Neuronal stem cell (in vitro differentiated cells): ENCODE results near the gene GCC2.

Experiments
- DNase-seq: peaks from one replicate; pipeline ENCODE4 v3.0.0-alpha.2; 2013; ENCODE audit warnings: low spot score
- H2AFZ ChIP-seq: one replicate; pipeline ENCODE4 v1.6.1; 2013; ENCODE audit warnings: mild to moderate bottlenecking, low read length, inconsistent platforms
- H2AK5ac ChIP-seq: 2 replicates; pipeline ENCODE4 v1.6.1; 2013; ENCODE audit warnings: low read depth, mild to moderate bottlenecking, inconsistent platforms, low read length, moderate library complexity, mixed read lengths
- H2BK120ac ChIP-seq: 2 replicates; pipeline ENCODE4 v1.6.1; 2013; ENCODE audit warnings: low read depth, mild to moderate bottlenecking, inconsistent platforms, low read length, moderate library complexity, mixed read lengths
- H2BK12ac ChIP-seq: one replicate; pipeline ENCODE4 v1.6.1; 2013; ENCODE audit warnings: low read length, inconsistent platforms
- H2BK15ac ChIP-seq: 2 replicates; pipeline ENCODE4 v1.6.1; 2013; ENCODE audit warnings: mild to moderate bottlenecking, low read length, inconsistent platforms, mixed read lengths
- H2BK5ac ChIP-seq: one replicate; pipeline ENCODE4 v1.6.1; 2013; ENCODE audit warnings: inconsistent platforms, mild to moderate bottlenecking, low read length, moderate library complexity
- H3K14ac ChIP-seq: one replicate; pipeline ENCODE4 v1.6.1; 2013; ENCODE audit warnings: low read length, inconsistent platforms
- H3K18ac ChIP-seq: 2 replicates; pipeline ENCODE4 v1.6.1; 2013; ENCODE audit warnings: low read length, inconsistent platforms
- H3K23ac ChIP-seq: 2 replicates; pipeline ENCODE4 v1.6.1; 2013; ENCODE audit warnings: low read depth, mild to moderate bottlenecking, mixed read lengths, low read length, inconsistent platforms; ENCODE audit not compliant: poor library complexity
- H3K27ac ChIP-seq: replicated peaks from 3 replicates; pipeline ENCODE4 v1.5.1; 2013; ENCODE audit warnings: low read length, inconsistent platforms
- H3K27me3 ChIP-seq, 3 experiments: 2 replicates each; pipeline ENCODE4 v1.6.1; 2013; ENCODE audit warnings: low read length in 3 of 3, mild to moderate bottlenecking in 2 of 3, inconsistent platforms in 1 of 3, low read depth in 1 of 3, mixed read lengths in 1 of 3, moderate library complexity in 1 of 3; ENCODE audit not compliant: control insufficient read depth in 3 of 3, insufficient read depth in 3 of 3
- H3K36me3 ChIP-seq, 2 donors: replicated peaks in 1 of 2; 2 replicates each; pipeline ENCODE4 v1.6.1; 2013; ENCODE audit warnings: low read length in 2 of 2; ENCODE audit not compliant: control insufficient read depth in 2 of 2, insufficient read depth in 2 of 2
- H3K4ac ChIP-seq: 2 replicates; pipeline ENCODE4 v1.6.1; 2013; ENCODE audit warnings: inconsistent platforms, mild to moderate bottlenecking, low read length, moderate library complexity
- H3K4me1 ChIP-seq, 2 donors: 1 replicate in 1 of 2; 2 replicates in 1 of 2; pipeline ENCODE4 v1.6.1; 2013; ENCODE audit warnings: low read length in 2 of 2, low read depth in 1 of 2; ENCODE audit not compliant: control insufficient read depth in 2 of 2, insufficient read depth in 1 of 2
- H3K4me2 ChIP-seq: one replicate; pipeline ENCODE4 v1.6.1; 2013; ENCODE audit warnings: mild to moderate bottlenecking, low read length, inconsistent platforms; ENCODE audit not compliant: insufficient read depth, poor library complexity, severe bottlenecking
- H3K4me3 ChIP-seq, 2 donors: 2 replicates each; pipeline ENCODE4 v1.5.1; 2013; ENCODE audit warnings: low read length in 2 of 2, mild to moderate bottlenecking in 2 of 2, inconsistent platforms in 1 of 2, moderate library complexity in 1 of 2
- H3K79me1 ChIP-seq: one replicate; pipeline ENCODE4 v1.6.1; 2013; ENCODE audit warnings: low read depth, mild to moderate bottlenecking, inconsistent platforms, low read length, moderate library complexity
- H3K9ac ChIP-seq: one replicate; pipeline ENCODE4 v1.6.1; 2013; ENCODE audit warnings: mild to moderate bottlenecking, low read depth, low read length, inconsistent platforms; ENCODE audit not compliant: poor library complexity
- H3K9me3 ChIP-seq, 2 donors: replicated peaks in 1 of 2; 2 replicates each; pipeline versions ENCODE3 to v1.6.1; 2013; ENCODE audit warnings: low read length in 2 of 2, mild to moderate bottlenecking in 2 of 2, inconsistent platforms in 1 of 2, low read depth in 1 of 2, mixed read lengths in 1 of 2, moderate library complexity in 1 of 2; ENCODE audit not compliant: control insufficient read depth in 2 of 2, insufficient read depth in 1 of 2
- H4K8ac ChIP-seq: one replicate; pipeline ENCODE4 v1.6.1; 2013; ENCODE audit warnings: low read depth, mild to moderate bottlenecking, inconsistent platforms, low read length, moderate library complexity
- H4K91ac ChIP-seq: one replicate; pipeline ENCODE4 v1.6.1; 2013; ENCODE audit warnings: low read length, low read depth, mild to moderate bottlenecking, inconsistent platforms; ENCODE audit not compliant: poor library complexity
- WGBS, 2 donors: extraction: QIAGEN DNeasy Blood & Tissue Kit; methylation state at CpG; one replicate each; pipeline ENCODE4 v1.1.7; 2013; ENCODE audit warnings: missing lambda C conversion rate in 2 of 2, mixed read lengths in 1 of 2; ENCODE audit not compliant: insufficient read length in 2 of 2, insufficient replicate concordance in 1 of 2; ENCODE audit errors: extremely low coverage in 2 of 2; 5-methylcytosine and 5-hydroxymethylcytosine counted together

The GCC2 gene

DNA sequence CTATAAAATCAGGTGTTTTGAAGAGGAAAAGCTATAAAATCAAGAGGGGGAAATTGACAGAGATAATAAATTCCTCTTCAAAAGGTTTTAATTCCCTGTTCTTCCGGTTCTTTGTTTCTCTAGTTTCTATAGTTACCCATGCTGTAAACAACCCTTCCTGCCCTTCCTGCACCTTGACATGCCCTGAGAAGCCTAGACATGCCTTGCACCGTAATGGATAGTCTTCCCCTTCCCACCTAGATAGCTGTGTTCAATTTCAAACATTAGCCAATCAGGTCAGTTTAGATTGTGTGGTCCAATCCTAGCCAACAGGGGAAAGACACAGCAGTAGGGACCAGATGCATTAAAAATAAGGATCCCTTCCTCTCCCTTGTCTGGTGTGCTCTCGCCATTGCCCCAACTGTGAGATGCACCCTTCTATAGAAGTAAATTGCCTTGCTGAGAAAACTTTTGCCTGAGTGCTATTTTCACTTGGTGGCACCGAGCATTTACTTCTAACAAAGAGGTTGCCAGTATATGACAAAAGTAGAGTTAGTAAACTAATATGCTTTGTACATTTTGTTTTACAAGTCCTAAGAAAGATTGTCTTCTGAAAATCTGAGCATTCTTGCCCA lies 44.1 kb upstream of the GCC2 start:
- H3K4me3 ChIP-seq: no peak overlapping the region
- no peak overlapping the region for H3K23ac ChIP-seq
- H3K4ac ChIP-seq: no peak overlapping the region
- H3K14ac ChIP-seq: no peak overlapping the region
- no peaks in the 10 kb centered on the region for H3K36me3 ChIP-seq
- H2AFZ ChIP-seq: no peak overlapping the region
- peaks cover 7 to 47% of the 10 kb centered on the region in 2 donors for H3K9me3 ChIP-seq
- no CpG with 5 or more reads among the region's 4 CpGs for WGBS, 2 donors
- peaks cover 0 to 3% of the 10 kb centered on the region in 2 donors for H3K4me1 ChIP-seq
- DNase-seq: no peak
- H3K79me1 ChIP-seq: no peaks in the 10 kb centered on the region
- H3K27ac ChIP-seq: no peak overlapping the region
- H2BK5ac ChIP-seq: no peak overlapping the region
- no peak overlapping the region for H3K9ac ChIP-seq
- no peak overlapping the region for H3K4me2 ChIP-seq
- peaks cover 0 to 73% (median 0%) of the 10 kb centered on the region in 3 experiments for H3K27me3 ChIP-seq
- H2BK15ac ChIP-seq: no peak overlapping the region
- H4K91ac ChIP-seq: no peak overlapping the region
- H2BK120ac ChIP-seq: no peak overlapping the region
- no peak overlapping the region for H2BK12ac ChIP-seq
- H4K8ac ChIP-seq: no peak overlapping the region
- H2AK5ac ChIP-seq: no peak overlapping the region
- no peak overlapping the region for H3K18ac ChIP-seq

GRCh38 chr2:108407864-108408729 lies 40.9 kb upstream of the GCC2 start:
- H3K18ac ChIP-seq: no peak overlapping the region
- no peak overlapping the region for H3K4me3 ChIP-seq
- no peak overlapping the region for H4K91ac ChIP-seq
- no peak overlapping the region for H2BK120ac ChIP-seq
- peaks cover 5 to 24% of the 10 kb centered on the region in 2 donors for H3K9me3 ChIP-seq
- peaks cover 0 to 63% (median 0%) of the 10 kb centered on the region in 3 experiments for H3K27me3 ChIP-seq
- peaks cover 0 to 2% of the 10 kb centered on the region in 2 donors for H3K4me1 ChIP-seq
- H2BK12ac ChIP-seq: no peak overlapping the region
- H2AFZ ChIP-seq: no peak overlapping the region
- DNase-seq: no peak
- no peak overlapping the region for H4K8ac ChIP-seq
- no peak overlapping the region for H3K27ac ChIP-seq
- no peak overlapping the region for H2BK15ac ChIP-seq
- H3K4me2 ChIP-seq: no peak overlapping the region
- no peak overlapping the region for H3K23ac ChIP-seq
- no peak overlapping the region for H3K14ac ChIP-seq
- no peak overlapping the region for H2AK5ac ChIP-seq
- H3K79me1 ChIP-seq: no peaks in the 10 kb centered on the region
- no peak overlapping the region for H3K9ac ChIP-seq
- H3K4ac ChIP-seq: no peak overlapping the region
- no CpG with 5 or more reads among the region's 6 CpGs for WGBS, 2 donors
- no peak overlapping the region for H2BK5ac ChIP-seq
- H3K36me3 ChIP-seq: no peaks in the 10 kb centered on the region

- no peak overlapping the region for H3K9ac ChIP-seq
- peaks cover 2 to 20% of the 10 kb centered on the region in 2 donors for H3K9me3 ChIP-seq
- H3K4me3 ChIP-seq: no peak overlapping the region
- H3K36me3 ChIP-seq: no peaks in the 10 kb centered on the region
- H2AFZ ChIP-seq: no peak overlapping the region
- no peak overlapping the region for H3K4ac ChIP-seq
- no peak overlapping the region for H3K18ac ChIP-seq
- H3K4me1 ChIP-seq: no peaks in the 10 kb centered on the region
- WGBS, 2 donors: no CpG with 5 or more reads among the region's 1 CpG
- H4K91ac ChIP-seq: no peak overlapping the region
- H2AK5ac ChIP-seq: no peak overlapping the region
- DNase-seq: no peak
- no peak overlapping the region for H2BK15ac ChIP-seq
- no peak overlapping the region for H3K14ac ChIP-seq
- no peak overlapping the region for H2BK120ac ChIP-seq
- H3K23ac ChIP-seq: no peak overlapping the region
- no peak overlapping the region for H4K8ac ChIP-seq
- H3K4me2 ChIP-seq: no peak overlapping the region
- no peak overlapping the region for H3K27ac ChIP-seq
- H2BK12ac ChIP-seq: no peak overlapping the region
- peaks cover 0 to 72% (median 0%) of the 10 kb centered on the region in 3 experiments for H3K27me3 ChIP-seq
- H3K79me1 ChIP-seq: no peaks in the 10 kb centered on the region
- no peak overlapping the region for H2BK5ac ChIP-seq
Observed at GRCh38 chr2:108409768-108410167, 39.2 kb upstream of the GCC2 start.

GRCh38 chr2:108412995-108413710 lies 35.9 kb upstream of the GCC2 start:
- H3K4ac ChIP-seq: no peak overlapping the region
- no peak overlapping the region for H2BK12ac ChIP-seq
- H3K27me3 ChIP-seq: peaks cover 0 to 49% (median 0%) of the 10 kb centered on the region in 3 experiments
- H3K4me1 ChIP-seq: no peaks in the 10 kb centered on the region
- no peak overlapping the region for H3K4me2 ChIP-seq
- no peak overlapping the region for H3K23ac ChIP-seq
- H3K4me3 ChIP-seq: no peak overlapping the region
- no peak overlapping the region for H2BK120ac ChIP-seq
- no peak overlapping the region for H2AFZ ChIP-seq
- no peak overlapping the region for H4K8ac ChIP-seq
- H3K9me3 ChIP-seq: peaks cover 0 to 3% of the 10 kb centered on the region in 2 donors
- H3K14ac ChIP-seq: no peak overlapping the region
- no peak overlapping the region for H2BK15ac ChIP-seq
- no peak overlapping the region for H2BK5ac ChIP-seq
- no peaks in the 10 kb centered on the region for H3K79me1 ChIP-seq
- no CpG with 5 or more reads among the region's 1 CpG for WGBS, 2 donors
- no peak for DNase-seq
- H4K91ac ChIP-seq: no peak overlapping the region
- no peak overlapping the region for H3K9ac ChIP-seq
- no peak overlapping the region for H3K18ac ChIP-seq
- no peaks in the 10 kb centered on the region for H3K36me3 ChIP-seq
- no peak overlapping the region for H2AK5ac ChIP-seq
- no peak overlapping the region for H3K27ac ChIP-seq
